DMS 273 treated with DMSO at 0.1 percent for 48 hours (cell line): Measurements from ENCODE around the gene PIP4K2A.

Experiments
- DNase-seq: peaks from one replicate; lab custom pipeline; 2025; lab: John Stamatoyannopoulos, UW

Gene PIP4K2A

DNA sequence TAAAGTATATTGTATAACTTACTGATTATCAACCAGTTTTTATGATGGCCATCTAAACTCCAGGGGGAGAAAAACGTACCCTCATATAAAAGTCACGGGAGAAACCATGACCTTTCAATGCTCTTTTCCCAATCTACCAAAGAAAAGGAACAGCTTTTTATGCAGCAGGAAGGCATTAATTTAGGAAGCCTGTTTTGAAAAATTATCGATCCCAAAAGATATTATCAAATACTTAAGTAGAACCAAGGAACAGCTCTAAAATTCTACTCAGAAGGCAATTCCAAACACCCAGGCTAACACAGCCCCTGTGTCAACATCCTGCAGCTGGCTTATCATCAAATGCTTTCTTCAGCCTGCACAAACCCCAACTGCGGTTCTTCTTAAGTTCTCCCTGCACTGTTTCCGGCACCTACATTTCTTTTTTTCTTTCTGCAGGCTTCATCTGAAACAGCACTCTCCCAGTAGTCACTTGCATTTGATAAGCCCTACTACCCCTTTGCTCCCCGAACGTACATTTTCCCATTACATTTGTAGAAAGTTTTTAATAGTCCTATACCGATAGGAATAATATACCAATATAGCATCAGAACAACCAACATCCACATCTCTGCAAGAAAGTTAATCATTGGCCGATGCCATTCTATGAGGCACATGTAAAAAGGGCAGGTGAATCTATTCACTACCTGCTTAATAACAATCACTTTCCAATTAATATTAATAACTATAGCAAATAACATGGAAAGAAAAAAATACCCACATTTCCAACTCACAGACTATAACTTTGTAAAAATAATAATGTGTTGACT, 47.9 kb downstream of the PIP4K2A start:
- DNase-seq, result no peak

DNA sequence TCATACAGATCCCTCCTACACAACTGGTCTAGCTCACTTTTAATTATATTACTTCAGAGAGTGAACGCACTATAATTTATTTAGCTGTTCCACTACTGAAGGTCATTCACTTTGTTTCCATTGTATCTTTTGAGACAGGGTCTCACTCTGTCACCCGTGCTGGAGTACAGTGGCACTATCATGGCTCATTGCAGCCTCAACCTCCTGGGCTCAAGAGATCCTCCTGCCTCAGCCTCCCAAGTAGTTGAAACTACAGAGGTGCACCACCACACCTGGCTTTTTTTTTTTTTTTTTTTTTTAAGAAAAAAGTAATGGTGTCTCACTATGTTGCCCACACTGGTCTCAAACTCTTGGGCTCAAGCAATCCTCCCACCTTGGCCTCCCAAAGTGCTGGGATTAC, 49.0 kb downstream of the PIP4K2A start:
- DNase-seq, result no peak

DNA sequence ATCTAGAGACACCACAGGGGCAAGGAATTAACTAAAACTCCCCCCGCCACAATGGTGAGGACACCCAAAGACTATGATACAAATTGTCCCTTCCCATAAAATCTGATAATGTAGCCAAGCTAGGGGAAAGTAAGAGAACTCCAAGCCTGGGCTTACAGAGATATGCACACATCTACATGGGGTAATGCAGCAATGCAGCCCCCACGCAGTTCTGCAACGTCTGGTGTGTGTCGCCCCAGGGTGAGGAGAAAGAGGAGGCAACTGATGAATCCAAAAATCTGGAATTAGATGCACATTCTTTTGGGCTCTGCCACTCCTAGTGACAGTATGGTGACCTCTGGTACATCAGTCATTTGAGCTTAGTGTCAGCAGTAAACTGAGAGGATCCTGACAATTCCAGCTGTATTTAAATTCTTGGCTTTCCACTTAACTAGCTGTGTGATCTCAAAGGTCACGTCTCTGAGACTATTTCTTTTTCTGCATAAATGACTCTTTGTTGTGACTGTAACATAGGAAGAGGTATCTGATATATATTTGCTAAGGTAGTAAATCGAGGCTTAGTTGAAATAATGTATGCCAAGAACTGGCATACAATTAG, 51.5 kb downstream of the PIP4K2A start:
- no peak for DNase-seq

DNA sequence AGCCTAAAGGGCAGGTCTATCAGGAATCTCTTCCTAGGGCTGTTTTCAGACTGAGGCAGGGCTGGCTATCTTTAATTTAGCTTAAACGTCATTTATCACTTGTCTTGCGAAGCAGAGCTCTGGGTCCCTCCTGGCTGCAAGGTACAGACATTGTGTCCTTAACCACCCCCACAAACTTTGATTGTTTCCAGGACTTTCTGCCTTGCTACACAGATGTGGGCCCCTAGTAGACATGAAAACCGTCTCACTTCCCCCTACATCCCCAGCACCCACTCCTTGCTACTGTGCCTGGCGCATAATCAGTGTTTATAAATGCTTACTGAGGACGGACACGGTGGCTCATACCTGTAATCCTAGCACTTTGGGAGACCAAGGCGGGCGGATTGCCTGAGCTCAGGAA, 54.5 kb downstream of the PIP4K2A start:
- DNase-seq, result no peak

DNA sequence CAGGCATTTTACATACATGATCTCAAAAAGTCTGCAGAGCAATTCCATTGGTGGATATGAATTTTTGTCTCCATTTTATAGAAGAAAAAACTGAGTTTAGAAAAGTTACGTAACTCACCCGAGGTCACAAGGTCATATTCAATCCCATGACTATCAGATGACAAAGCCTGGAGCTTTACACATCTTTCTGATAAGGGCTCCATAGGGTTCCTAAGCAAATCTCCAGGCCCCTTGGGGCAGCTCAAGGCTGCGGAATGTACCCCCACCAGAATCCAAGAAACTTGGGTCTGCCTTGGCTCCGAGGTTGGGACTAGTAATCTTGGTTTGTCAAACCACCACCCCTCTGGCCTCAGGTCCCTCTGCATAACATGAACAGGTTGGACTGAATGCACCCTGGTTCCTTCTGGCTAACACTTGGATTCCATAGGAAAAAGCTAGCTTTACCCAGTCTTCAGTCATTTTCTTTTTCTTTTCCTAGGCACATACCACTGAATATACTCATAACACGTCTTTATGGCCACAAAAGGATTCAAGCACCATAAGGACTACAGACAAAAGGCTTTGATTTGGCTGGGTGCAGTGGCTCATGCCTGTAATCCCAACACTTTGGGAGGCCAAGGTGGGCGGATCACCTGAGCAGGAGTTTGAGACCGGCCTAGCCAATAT, 55.5 kb downstream of the PIP4K2A start:
- no peak for DNase-seq

DNA sequence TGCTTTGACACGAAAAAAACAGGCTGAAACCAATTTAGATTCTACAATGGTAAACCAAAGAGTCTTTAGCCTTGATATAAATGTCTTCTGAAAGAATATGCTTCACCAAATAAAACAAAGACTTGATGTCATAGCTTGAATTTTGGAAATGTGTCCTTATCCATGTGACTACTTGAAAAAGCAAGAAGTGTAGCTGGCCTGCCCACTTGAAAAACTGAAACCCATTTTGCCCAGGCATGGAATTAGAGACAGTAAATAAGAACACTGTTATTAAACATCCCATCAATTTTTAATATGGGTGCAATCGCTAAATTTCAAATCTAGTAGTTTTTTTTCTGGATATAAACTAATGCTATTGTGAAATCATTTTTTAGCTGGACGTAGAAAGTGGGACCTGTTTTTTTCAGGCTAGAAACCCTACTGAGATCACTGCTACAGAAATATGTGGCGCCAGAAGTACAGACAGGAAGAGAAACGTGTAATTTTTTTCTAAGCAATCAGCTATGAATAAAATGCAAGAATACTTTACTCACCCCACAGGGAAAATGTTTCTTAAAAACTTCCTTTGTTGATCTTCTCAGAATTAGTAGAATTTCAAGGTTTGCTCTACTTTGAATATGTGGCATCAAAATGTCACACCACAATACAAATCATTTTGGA, 56.7 kb downstream of the PIP4K2A start:
- no peak for DNase-seq

DNA sequence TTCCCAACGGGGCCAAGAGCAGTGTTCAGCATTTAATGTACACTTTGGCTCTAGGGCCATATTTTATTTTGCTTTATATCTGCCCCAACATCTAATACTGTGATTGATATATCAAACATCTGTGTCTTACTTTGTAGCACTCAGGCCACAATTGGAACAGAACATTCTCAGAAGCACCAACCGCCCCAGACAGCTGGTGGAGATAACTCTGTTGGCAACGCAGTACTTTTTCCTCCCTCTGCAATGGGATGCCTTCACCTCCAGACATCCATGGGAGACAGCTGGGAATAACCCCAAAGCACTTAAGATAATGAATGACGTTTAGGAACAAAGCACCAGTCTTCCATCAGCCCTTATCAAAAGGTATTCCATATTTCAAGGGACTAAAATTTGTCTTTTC, 57.4 kb downstream of the PIP4K2A start:
- DNase-seq, result no peak

DNA sequence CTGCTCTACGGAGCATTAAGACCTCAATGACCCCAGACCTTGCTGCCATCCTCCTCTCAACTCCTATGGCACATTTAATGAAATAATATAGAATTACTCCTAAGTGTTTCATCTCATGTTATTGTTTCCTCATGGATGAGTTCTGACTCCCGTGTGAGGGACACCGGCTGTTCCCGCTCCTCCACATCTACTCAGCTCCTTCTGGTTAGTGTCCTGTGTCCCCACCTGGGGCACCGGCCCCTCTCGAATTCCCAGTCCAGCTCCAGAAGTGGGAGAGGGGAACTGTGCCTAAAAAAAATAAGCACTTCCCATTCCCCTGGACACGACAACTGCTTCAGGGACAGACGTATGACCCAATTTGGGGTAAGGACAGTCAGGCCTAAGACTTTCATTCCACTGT, 58.3 kb downstream of the PIP4K2A start:
- no peak for DNase-seq

DNA sequence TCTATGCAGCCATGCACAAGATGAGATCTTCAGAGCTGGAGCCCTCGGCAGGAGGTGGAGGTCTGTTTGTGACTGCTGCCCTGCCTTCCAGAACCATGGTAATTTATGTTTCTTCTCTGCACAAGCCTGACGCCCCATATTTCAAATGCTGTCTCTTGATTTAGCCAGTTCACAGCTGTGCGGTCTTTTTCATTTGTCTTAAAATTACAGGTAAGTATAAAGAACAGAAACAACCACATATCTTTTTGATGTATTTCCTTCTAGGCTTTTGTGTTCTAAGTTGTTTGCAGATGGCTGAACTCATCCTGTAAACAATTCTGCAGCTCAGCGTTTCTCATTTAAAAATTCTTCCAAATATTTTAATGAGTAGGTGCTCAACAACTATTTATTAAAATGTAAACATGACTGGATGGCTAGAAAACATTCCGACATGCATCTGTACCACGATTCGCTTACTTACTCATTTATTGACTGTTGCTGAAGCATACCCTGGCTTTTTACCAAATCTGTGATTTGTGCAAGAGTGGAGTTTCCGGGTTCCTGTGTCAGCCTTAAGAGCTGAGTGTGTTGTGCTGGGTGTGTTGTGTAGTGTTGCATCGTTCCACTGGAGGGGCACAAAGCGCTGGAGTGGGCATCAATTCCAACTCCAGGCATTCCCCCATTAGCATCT, 58.9 kb downstream of the PIP4K2A start:
- no peak for DNase-seq

DNA sequence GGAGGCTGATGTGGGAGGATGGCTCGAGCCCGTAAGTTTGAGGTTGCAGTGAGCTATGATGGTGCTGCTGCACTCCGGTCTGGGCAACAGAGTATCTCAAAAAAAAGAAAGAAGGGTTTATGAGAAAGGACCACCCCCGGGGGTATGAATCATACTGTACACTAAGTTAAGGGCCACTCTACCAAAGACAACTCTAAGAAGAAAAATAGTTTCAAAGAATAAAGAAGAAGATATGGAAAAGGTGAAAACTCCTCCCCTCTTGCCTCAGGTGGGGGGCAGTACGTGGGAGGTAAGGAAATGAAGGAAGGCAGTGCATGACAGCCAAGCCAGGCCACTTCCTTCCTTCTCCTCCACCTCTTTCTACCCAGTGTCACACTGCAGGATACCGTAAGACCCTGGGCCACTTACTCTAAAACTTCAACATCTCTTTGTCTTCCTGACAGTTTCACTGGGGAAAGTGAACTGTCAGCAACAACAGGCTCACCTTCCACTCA, 61.3 kb downstream of the PIP4K2A start:
- no peak for DNase-seq

DNA sequence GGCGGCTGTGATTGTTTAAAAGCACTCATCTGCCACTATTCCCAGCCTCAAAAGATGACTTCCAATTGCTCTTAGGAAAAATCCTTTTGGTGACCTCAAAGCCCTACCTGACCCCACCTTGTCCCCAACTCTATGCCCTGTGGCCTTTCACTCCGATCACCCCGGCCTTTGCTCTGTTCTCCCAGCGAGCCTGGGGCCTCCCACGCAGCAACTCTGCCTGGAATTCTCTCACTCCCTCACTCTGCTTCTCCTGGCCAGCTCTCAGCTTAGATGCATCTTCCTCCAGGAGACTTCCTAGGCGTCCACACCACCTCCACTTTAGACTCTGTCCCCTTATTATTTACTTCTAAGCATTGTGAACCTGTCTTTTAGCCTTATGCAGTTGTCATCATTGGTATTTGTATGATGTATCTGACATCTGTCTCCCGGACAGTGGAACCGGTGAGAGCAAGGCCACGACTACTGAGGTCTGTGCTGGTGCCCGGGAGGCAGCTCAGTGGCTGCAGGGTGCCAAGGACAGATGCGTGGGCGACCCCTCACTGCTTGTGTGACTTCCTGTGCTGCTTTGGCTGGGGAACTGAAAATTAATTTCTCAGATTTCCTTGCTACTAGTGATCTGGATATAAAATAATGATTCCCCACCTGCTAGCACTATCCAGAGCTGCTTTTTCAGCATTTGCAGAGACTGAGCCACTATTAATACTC, 63.0 kb downstream of the PIP4K2A start:
- no peak for DNase-seq

DNA sequence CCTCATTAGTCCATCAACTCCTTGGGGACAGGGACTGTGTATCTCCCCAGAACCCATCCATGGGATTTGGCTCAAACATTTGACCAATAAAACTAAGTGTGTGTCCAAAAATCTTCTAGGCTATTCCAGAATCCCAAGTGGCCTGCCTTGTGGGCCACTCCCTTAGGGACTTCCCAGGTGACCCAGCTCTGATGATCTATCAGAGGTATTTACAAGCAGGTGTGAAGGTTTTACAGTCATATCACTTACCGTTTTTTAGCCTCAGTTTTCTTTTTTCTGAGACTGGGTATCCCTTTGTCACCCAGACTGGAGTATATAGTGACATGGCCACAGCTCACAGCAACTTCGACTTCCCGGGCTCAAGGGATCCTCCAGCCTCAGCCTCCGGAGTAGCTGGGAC, 64.4 kb downstream of the PIP4K2A start:
- DNase-seq, result no peak

DNA sequence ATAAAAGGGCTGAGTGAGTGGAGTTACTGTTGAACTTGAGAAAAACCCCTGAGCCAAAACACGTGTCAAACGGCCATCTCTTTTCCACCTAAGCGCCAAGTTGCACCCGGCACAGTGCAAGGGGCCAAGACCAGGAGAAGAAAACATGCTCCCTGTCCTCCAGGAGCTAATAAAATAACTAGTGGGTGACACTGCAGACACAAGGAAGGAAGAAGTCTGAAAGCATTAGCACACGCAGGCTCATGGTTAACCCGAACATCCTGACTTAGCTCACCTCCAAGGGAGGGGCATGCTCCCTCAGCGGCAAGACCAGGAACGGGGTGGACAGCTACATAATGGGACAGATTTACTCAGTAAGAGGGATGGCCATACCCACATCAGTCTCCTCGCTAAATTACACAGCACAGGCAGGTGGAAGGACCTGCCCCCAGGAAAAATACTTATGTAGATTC, 65.0 kb downstream of the PIP4K2A start:
- no peak for DNase-seq

DNA sequence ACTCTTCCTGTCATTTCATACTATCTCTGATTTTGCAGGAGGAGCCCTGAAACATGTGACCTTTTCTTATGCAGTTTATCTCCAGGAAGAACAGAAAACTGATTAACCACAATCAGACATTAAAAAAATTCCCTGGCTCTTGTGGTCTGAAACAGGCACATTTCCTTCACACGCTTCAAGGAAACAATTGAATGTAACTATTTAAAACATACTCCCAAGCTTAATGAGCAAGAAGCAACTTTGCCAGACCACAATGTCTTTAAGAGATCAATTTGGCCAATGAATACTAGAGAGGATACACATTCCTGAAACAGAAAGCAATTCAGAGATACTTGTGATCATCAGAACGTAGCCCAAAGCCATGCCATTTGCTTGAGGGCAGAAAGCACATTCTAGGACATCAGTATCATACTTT, 65.8 kb downstream of the PIP4K2A start:
- no peak for DNase-seq

DNA sequence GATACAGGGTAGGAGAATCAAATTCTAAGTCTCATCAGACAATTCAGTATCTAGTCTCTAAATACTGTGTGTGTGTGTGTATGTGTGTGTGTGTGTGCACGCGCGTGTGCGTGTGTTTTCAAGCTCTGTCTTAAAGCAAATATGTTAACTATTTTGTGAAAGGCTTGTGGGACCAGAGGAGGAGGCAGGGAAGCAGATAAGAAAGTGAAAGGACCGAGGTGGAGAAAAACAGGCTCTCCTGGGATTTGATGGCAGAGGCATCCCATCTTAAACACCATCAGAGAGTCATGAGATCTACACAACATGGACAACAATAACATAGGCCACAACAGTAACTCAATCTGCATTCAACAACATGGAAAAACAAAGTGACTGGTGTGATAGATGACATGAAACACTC, 67.1 kb downstream of the PIP4K2A start:
- no peak for DNase-seq

DNA sequence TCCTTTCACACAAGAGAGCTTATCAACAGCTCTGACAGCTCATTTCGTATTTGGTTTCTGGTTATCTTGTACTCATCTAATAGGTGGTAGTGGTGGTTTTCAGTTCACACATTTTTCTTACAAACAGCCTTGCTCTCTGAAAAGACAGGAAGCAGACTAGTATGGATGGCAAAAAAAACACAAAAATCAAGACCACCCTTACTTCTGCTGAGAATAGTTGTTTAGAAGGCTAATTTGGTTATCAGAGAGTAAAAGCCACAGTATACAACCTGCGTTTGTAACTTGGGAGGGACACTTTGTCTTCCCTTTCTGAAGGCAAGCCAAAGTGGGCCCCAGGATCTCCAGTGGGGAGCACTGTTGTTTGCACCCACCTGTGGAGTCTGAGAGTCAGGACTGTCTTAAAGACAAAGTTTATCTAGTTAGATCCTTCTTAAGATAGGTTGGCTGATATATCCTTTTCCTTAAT, 68.0 kb downstream of the PIP4K2A start:
- no peak for DNase-seq

DNA sequence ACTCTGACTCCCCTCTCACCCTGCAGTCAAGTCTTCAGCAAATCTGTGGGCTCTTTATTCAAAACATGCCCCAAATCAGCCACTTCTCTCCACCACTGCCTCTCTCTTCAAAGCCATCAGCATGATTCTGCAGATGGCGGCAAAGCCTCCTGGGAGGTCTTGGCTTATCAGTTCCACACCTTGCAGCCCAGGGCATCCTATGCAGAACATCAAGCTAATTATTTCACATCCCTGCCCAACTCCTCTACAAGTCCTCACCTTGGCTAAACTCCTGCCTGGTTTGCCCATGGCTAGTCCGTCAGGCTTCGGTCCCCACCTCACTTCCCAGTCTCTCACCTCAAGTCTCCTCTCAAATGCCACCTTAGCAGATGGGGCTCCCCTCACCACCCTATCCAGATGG, 70.2 kb downstream of the PIP4K2A start:
- no peak for DNase-seq

DNA sequence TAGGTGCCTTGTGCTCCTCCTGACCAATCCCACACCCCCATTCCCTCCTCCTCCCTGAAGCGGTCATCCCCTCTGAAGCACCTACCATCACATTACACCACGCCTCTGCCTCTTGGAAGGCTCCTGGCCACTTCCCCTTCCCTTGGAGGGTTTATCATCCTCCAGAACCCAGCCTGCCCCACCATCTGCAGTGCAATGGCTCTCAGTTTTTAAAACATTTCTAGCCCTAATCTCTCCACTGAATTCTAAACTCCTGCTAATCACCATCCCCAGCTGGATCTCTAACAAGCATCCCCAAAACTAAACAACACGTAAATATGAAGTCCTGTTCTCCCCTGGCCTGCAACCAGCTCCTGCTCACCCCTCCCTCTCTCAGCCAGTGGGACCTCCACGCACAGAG, 70.6 kb downstream of the PIP4K2A start:
- no peak for DNase-seq

DNA sequence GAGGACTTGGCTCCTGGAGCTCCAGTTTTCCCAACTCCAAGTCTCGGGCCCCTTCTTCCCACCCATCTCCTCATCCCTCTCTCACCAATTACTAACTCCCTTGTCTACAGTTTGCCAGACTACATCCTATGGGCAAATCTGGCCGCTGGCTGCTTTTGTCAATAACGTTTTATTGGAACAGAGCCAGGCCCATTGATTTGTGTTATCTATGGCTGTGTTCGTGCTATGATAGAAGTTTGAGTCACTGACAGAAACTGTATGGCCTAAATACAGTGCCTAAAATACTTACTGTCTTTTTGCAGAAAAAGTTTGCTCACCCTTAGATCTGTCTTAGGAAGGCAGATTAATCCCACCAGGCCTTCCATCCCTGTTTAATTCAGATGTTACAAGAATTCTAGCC, 71.3 kb downstream of the PIP4K2A start:
- DNase-seq, result no peak

DNA sequence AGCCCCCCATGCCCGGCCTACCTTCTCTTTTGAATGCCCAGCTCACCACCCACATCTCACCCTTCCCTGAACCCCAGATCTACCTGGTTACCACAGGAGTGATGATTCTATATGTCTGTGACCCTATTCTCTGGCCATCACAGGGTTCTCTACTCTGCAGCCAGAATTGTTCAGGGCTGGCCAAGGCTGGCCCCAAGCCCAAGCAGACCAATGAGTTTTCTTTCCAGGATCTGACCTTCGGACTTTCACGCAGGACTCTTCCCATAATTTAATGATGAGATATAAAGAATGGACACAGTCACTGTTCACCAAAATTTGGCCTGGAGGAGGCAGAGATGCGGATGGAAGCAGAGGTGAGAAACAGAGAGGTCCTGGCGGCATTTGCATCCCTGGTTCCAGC, 72.6 kb downstream of the PIP4K2A start:
- no peak for DNase-seq

DNA sequence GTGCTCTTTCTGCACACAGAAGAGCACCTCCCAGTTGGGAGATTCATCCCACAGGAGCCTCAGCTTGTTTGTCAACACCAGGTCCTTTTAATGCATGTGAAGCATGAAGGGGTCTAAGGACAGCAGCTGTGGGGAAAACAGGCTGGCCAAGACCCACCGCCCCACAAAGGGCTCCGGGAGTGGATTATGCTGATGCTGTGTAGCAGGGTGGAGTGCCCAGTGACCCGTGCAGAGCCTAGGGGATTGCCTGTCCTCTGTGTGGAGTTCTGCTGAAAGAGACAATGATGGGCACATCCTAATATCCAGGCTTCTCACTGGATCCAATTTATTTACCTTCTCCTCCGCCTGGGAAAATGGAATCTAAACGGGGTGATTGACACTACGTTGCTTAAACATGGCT, 74.0 kb downstream of the PIP4K2A start:
- no peak for DNase-seq
